Measurements from ENCODE around the gene VEGFD. TPM values are rescaled to one million over a fixed set of nuclear protein-coding genes. Genes with fewer than 3 reads are reported as not detected.

VEGFD gene
- total and polyA plus RNA-seq, 2 donors (not counting 1 experiment from before 2014, with no cell fraction given): not detected

DNA sequence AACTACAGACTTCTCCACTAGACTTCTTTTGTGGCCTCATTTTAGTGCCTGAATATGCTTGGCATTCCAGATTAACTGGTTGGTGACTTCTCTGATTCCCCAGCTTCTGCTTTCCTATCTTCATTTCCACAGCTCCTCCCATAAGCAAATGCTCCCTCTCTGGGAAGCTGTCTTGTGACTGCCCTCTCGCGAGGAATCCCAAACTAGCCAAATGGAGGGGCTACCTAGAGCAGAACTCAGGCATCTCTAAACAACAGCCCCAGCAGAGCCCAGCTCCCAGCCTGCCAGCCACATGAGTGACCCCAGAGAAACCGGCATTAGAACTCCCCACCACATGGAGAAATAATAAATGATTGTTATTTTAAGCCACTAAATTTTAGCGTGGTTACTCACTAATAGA is 7.6 kb upstream of the VEGFD start:
- ChIA-PET CTCF (no interaction called here), POLR2A (no interaction called here)
- H4K20me1 ChIP-seq (ENCODE audit: control insufficient read depth, insufficient read depth, low read length, poor library complexity, severe bottlenecking): no peaks in the 10 kb centered on the region
- TF ChIP-seq, protein P1, sequence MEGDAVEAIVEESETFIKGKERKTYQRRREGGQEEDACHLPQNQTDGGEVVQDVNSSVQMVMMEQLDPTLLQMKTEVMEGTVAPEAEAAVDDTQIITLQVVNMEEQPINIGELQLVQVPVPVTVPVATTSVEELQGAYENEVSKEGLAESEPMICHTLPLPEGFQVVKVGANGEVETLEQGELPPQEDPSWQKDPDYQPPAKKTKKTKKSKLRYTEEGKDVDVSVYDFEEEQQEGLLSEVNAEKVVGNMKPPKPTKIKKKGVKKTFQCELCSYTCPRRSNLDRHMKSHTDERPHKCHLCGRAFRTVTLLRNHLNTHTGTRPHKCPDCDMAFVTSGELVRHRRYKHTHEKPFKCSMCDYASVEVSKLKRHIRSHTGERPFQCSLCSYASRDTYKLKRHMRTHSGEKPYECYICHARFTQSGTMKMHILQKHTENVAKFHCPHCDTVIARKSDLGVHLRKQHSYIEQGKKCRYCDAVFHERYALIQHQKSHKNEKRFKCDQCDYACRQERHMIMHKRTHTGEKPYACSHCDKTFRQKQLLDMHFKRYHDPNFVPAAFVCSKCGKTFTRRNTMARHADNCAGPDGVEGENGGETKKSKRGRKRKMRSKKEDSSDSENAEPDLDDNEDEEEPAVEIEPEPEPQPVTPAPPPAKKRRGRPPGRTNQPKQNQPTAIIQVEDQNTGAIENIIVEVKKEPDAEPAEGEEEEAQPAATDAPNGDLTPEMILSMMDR (IDR thresholded peaks at IDR 0.05): no peak
- TF ChIP-seq EZH2 (IDR thresholded peaks at IDR 0.05; ENCODE audit: borderline replicate concordance, insufficient read depth, low read depth, low read length, poor library complexity, severe bottlenecking): no peak
- H3K27ac ChIP-seq (ENCODE audit: low read length in 2 of 2): no peak overlapping the region
- Mint-ChIP-seq H3K27ac (no peak overlapping the region), H3K4me3 (no peak overlapping the region), H3K9me3 (ENCODE audit: insufficient read depth) (no peaks in the 10 kb centered on the region), H3K4me1 (no peaks in the 10 kb centered on the region), H3K27me3 (no peaks in the 10 kb centered on the region)
- intact Hi-C loops (cut with micrococcal nuclease): no loop called here
- no CpG with 5 or more reads among the region's 4 CpGs for WGBS (ENCODE audit: insufficient coverage)
- H3K9ac ChIP-seq (ENCODE audit: low read length): no peak overlapping the region
- no peak overlapping the region for H2AFZ ChIP-seq (ENCODE audit: insufficient read depth, low read depth, low read length, poor library complexity, severe bottlenecking)
- DNase-seq (no peak), ATAC-seq (ENCODE audit: low read depth) (no peak)
- H3K27me3 ChIP-seq (replicated peaks in 1 of 4; ENCODE audit: control extremely low read depth in 1 of 4, control insufficient read depth in 3 of 4, insufficient read depth in 4 of 4, low read length in 3 of 4): no peaks in the 10 kb centered on the region
- H3K4me1 ChIP-seq (ENCODE audit: control insufficient read depth in 2 of 2, insufficient read depth in 2 of 2, low read length in 2 of 2): no peaks in the 10 kb centered on the region
- no peak overlapping the region for H3K4me3 ChIP-seq (ENCODE audit: control extremely low read depth in 1 of 5, extremely low read depth in 1 of 5, insufficient read depth in 1 of 5, low read depth in 2 of 5, low read length in 4 of 5)
- H3K4me2 ChIP-seq (replicated peaks; ENCODE audit: low read depth, low read length, poor library complexity, severe bottlenecking): no peak overlapping the region
- H3K36me3 ChIP-seq (replicated peaks in 1 of 2; ENCODE audit: control extremely low read depth in 1 of 2, control insufficient read depth in 1 of 2, extremely low read depth in 1 of 2, insufficient read depth in 2 of 2, low read length in 1 of 2): no peaks in the 10 kb centered on the region
- no peaks in the 10 kb centered on the region for H3K79me2 ChIP-seq (ENCODE audit: control insufficient read depth, insufficient read depth, low read length)
- no peaks in the 10 kb centered on the region for H3K9me3 ChIP-seq (ENCODE audit: control extremely low read depth in 1 of 3, control insufficient read depth in 2 of 3, insufficient read depth in 1 of 3, low read length in 2 of 3)

DNA sequence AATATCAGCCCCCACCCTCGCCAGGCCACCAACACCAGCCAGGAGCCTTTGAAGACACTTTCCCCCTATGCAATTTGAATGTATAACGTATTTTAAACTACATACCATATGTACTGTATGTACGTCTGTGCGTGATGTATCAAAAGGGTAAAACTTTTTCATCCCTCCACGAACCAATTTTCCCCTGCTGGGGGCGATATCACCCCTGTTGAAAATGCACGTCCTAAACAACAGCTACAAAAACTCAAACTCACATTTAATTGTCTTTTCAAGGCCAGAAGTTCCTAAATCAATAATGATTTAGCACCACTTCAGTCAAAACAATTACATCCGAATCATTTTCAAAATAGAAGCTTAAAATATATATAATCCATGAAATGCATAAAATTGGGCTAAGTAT is 1.4 kb downstream of the VEGFD start:
- no peaks in the 10 kb centered on the region for H3K9me3 ChIP-seq (ENCODE audit: control extremely low read depth in 1 of 3, control insufficient read depth in 2 of 3, insufficient read depth in 1 of 3, low read length in 2 of 3)
- DNase-seq (no peak), ATAC-seq (ENCODE audit: low read depth) (no peak)
- Mint-ChIP-seq H3K9me3 (ENCODE audit: insufficient read depth) (no peaks in the 10 kb centered on the region), H3K27me3 (peaks cover 4% of the 10 kb centered on the region), H3K4me1 (no peaks in the 10 kb centered on the region), H3K27ac (no peak overlapping the region), H3K4me3 (no peak overlapping the region)
- intact Hi-C loops (cut with micrococcal nuclease): no loop called here
- 80% methylated on average over 1 of the region's 8 CpGs for WGBS (ENCODE audit: insufficient coverage)
- no peak overlapping the region for H3K27ac ChIP-seq (ENCODE audit: low read length in 2 of 2)
- no peak overlapping the region for H2AFZ ChIP-seq (ENCODE audit: insufficient read depth, low read depth, low read length, poor library complexity, severe bottlenecking)
- CTCF ChIA-PET: interaction anchor here (1.2 kb wide), 1 partner anchor 9 kb away, joined by 3 read pairs; no protein-coding TSS in a partner anchor
- no peaks in the 10 kb centered on the region for H3K36me3 ChIP-seq (replicated peaks in 1 of 2; ENCODE audit: control extremely low read depth in 1 of 2, control insufficient read depth in 1 of 2, extremely low read depth in 1 of 2, insufficient read depth in 2 of 2, low read length in 1 of 2)
- H3K9ac ChIP-seq (ENCODE audit: low read length): no peak overlapping the region
- no peaks in the 10 kb centered on the region for H4K20me1 ChIP-seq (ENCODE audit: control insufficient read depth, insufficient read depth, low read length, poor library complexity, severe bottlenecking)
- no peak overlapping the region for H3K4me3 ChIP-seq (ENCODE audit: control extremely low read depth in 1 of 5, extremely low read depth in 1 of 5, insufficient read depth in 1 of 5, low read depth in 2 of 5, low read length in 4 of 5)
- H3K4me1 ChIP-seq (ENCODE audit: control insufficient read depth in 2 of 2, insufficient read depth in 2 of 2, low read length in 2 of 2): no peaks in the 10 kb centered on the region
- TF ChIP-seq, protein P1 (IDR thresholded peaks at IDR 0.05): no peak
- TF ChIP-seq EZH2 (IDR thresholded peaks at IDR 0.05; ENCODE audit: borderline replicate concordance, insufficient read depth, low read depth, low read length, poor library complexity, severe bottlenecking): no peak
- POLR2A ChIA-PET: no interaction called here
- H3K79me2 ChIP-seq (ENCODE audit: control insufficient read depth, insufficient read depth, low read length): no peaks in the 10 kb centered on the region
- no peaks in the 10 kb centered on the region for H3K27me3 ChIP-seq (replicated peaks in 1 of 4; ENCODE audit: control extremely low read depth in 1 of 4, control insufficient read depth in 3 of 4, insufficient read depth in 4 of 4, low read length in 3 of 4)
- no peak overlapping the region for H3K4me2 ChIP-seq (replicated peaks; ENCODE audit: low read depth, low read length, poor library complexity, severe bottlenecking)

All from B cell (primary cell).